GM13976 (cell line): ENCODE data around the gene MYBBP1A.

Source experiments
- DNase-seq: peaks from one replicate; pipeline ENCODE4 v3.0.0; 2012; ENCODE audit warnings: low spot score
- CTCF ChIP-seq: IDR thresholded peaks from 2 replicates; pipeline ENCODE4 v1.5.1; 2012; ENCODE audit warnings: borderline replicate concordance, mild to moderate bottlenecking; ENCODE audit not compliant: insufficient read depth; ENCODE audit errors: extremely low read depth, missing control alignments, control extremely low read depth
- in situ Hi-C: fragments of 300-500 bp; cut with MboI; formaldehyde crosslinking; loops from one replicate; pipeline ENCODE4 v1.12.0; 2022; ENCODE audit warnings: low sequenced_read_pairs, mixed read lengths, inconsistent platforms; ENCODE audit not compliant: unreplicated experiment

The MYBBP1A gene

DNA sequence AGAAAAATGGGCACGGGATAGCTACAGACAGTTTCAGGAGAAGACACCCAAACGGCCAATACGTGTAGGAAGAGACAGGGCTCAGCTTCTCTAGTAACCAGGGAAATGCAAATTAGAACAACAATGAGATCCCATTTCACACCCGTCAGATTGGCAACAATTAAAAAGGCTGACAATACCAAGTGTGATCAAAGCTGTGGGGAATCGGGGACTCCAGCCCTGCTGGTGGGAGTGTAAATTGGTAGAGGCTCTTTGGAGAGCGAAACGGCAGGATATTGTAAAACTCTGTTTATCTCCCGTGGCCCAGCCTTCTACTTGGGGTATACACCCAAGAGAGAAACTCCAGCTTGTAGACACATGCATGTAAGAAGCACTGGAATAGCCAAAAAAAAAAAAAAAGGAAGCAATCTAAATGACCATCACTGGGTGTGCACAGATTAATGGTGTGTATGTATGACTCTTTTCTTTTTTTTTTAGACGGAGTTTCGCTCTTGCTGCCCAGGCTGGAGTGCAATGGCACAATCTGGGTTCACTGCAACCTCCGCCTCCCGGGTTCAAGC is 27.5 kb downstream of the MYBBP1A start:
- TF ChIP-seq CTCF, result no peak
- in situ Hi-C loops, result no loop called here
- no peak for DNase-seq

GRCh38 chr17:4527134-4527533 is 28.1 kb downstream of the MYBBP1A start:
- in situ Hi-C loops, result no loop called here
- TF ChIP-seq CTCF, result no peak
- DNase-seq, result no peak

- no peak for TF ChIP-seq CTCF
- no peak for DNase-seq
- in situ Hi-C loops, result no loop called here
Observed at GRCh38 chr17:4525691-4526397, 29.3 kb downstream of the MYBBP1A start.

GRCh38 chr17:4523946-4524345 is 31.2 kb downstream of the MYBBP1A start:
- in situ Hi-C loops, result no loop called here
- no peak for TF ChIP-seq CTCF
- no peak for DNase-seq

DNA sequence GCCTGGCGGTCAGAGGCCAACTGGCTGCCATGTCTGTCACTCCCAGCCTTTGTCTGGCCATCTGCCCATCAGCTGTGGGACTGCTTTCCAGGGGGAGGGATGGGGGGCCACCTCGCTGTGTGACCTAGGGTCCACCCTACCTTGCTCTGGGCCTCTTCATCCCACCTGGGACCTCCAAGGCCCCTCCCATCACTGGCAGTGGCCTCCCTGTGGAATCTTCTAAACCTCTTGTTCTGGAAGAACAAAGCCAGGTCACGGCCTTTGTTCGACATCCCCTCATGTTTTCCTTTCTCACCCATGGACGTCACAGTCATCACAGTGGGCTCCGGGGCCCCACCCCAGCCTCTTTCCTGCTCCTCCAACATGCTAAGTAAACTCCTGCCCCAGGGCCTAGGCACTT is 32.5 kb downstream of the MYBBP1A start:
- DNase-seq, result no peak
- in situ Hi-C loops, result no loop called here
- TF ChIP-seq CTCF, result no peak

DNA sequence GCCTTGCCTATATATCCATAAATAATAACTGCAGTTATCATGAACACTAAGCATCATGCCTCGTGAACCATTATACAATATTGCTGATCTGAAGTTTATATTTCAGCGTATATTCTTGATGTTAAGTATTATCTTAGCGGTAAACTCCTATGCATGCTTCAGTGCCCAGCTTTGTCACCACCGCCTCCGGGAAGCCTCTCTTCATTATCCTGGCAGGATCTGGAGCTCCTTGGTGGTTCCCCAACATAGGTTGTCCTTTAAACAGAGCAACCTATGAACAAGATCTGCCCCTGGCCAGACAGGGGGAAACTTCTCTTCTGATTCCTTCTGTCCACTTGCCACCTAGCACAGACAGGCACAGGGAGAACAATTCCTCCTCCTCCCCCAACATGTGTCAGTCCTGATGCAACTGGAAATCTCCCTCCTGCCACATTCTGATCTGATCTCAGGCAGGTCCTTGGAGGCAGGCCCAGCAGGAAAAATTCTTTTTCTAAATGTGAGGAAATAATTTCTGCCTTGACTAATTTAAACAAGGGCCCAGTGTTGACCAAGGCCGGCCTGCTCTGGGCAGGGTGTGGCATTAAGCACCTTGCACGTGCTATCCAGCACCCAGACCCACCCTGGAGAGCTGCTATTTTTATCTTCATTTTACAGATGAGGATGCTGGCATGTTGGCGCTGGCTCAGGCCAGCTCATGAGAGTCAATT is 34.1 kb downstream of the MYBBP1A start:
- in situ Hi-C loops, result no loop called here

More for the DNA sequence above, 34.1 kb downstream of the MYBBP1A start:
- no peak for TF ChIP-seq CTCF
- DNase-seq, result no peak
